ENCODE measurements around the gene APBA2. TPM values are rescaled to one million over a fixed set of nuclear protein-coding genes. Genes with fewer than 3 reads are reported as not detected.
"Not testable (repeated sequence)": the region's sequence is repeated elsewhere in the genome, so short reads cannot be mapped to it uniquely, and the experiment has no call there.

Gene APBA2
- total RNA-seq, 1 donor from 2014 or later, result 2.2 TPM

DNA sequence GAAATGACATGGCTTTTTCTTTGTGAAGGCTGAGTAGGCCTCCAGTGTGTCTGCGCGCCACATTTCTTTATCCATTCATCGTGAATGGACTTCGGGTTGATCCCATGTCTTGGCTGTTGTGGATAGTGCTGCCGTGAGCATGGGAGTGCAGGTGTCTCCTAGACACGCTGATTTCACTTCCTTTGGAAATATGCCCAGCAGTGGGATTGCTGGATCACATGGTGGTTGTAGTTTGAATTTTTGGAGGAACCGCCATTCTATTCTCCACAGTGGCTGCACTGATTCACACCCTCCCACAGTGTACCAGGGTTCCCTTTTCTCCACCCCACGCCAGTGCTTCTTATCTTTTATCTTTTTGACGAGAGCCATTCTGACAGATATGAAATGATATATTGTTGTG, 212.2 kb downstream of the APBA2 start:
- DNase-seq (ENCODE audit: low spot score), result no peak

DNA sequence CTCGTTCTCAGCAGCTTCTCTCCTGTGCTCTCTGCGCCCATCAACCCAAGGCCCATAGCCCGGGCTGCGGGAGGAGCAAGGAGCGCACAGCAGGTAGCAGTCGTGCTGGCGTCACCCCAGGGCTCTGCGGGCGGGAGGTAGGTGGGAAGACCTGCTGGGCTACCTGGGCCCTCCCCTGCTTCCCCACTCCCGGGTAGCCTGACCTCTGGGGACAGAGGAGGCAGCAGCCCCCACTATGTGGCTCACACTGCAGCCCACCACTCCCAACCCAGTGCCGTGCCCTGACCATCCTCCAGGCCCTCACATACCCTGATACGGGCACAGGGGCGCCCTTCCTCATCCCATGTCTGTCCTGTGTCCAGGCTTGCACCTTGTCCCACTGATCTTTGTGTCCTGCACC, 212.9 kb downstream of the APBA2 start:
- no peak for DNase-seq (ENCODE audit: low spot score)

DNA sequence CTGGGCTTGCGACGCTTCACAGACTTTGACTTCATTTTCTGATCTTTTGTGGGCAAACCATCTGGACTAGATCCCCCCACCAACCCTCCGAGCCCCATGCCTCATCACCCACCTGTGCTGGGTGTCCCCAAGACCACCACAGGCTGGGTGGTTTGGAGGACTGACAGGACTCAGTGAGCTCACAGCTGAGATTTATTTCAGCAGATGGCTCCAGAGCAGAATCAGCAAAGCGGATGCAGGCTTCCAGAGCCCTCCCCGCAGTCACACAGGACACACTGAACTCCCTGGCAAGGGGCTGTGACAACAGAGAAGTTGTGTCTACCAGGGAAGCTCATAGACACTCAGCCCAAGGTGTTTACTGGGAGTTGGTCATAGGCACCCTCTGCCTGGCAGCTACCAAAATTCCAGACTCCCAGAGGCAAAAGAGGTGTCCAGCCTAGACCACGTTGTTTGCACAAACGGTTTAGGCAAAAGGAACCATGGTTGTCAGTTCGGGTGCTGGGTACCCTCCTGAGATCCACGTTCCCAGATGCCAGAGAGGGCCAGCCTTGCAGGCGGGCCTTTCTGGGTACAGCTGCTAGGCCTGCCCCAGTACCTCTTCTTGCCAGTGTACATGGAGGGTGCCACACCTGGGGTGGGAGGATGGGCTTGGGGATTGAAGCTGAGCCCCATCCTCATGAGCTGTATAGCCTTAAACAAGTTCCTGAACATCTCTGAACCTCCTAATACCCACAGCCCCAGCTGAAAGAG, 213.5 kb downstream of the APBA2 start:
- no peak for DNase-seq (ENCODE audit: low spot score)

DNA sequence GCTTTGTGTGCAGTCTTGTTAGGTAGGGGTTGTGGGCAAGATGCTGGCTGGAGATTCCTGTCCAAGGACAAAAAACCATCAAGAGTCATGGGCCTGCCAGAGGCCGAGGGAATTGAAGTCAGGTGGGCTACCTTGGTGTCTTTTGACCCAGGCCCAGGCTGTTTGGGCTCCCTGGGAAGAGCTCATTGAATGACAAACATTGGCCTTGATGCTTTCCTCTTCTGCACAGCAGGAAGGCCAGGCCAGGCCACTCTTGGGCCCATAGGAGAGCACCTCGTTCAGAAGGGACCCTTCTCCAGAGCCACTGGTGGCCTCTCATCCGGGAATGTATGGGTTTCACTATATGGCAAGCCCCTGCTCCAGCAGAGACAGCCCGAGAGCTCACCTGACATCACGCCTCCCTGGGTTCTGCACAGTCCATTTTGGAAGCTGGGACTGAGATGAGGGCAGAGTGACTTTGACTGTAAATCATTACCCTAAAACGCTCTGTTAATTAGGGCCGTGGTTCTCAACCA, 214.8 kb downstream of the APBA2 start:
- DNase-seq (ENCODE audit: low spot score), result no peak

DNA sequence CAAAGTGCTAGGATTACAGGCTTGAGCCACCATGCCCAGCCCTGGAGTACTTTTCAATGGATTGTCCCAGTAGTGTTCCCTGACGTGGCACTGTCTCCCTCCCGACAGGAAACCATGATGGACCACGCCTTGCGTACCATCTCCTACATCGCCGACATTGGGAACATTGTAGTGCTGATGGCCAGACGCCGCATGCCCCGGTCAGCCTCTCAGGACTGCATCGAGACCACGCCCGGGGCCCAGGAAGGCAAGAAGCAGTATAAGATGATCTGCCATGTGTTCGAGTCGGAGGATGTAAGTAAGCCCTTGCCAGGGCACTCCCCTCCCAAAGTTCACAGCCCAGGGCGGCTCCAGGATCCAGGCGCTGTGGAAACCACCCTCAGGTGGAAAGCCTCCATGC, 215.7 kb downstream of the APBA2 start:
- DNase-seq (ENCODE audit: low spot score), result no peak

DNA sequence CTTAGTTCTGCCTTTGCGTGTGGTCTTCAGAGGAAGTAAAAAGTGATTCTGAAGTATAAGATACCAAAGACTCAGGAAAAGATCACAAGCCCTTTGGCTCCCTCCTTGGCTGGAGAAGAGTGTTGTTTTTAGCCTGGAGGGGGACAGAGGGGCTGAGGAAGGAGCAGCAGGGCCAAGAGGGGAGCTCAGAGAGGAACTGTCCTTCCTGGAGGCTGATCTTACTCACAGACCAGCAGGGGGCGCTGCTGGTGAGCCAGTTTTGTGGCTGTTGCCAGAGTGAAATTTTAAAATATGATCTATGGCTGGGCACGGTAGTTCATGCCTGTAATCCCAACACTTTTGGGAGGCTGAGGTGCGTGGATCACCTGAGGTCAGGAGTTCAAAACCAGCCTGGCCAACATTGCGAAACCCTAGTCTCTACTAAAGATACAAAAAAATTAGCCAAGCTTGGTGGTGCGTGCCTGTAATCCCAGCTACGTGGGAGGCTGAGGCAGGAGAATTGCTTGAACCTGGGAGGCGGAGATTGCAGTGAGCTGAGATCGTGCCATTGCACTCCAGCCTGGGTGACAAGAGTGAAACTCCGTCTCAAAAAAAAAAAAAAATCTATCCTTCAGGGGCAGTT, 216.5 kb downstream of the APBA2 start:
- not testable (repeated sequence) for DNase-seq (ENCODE audit: low spot score)

DNA sequence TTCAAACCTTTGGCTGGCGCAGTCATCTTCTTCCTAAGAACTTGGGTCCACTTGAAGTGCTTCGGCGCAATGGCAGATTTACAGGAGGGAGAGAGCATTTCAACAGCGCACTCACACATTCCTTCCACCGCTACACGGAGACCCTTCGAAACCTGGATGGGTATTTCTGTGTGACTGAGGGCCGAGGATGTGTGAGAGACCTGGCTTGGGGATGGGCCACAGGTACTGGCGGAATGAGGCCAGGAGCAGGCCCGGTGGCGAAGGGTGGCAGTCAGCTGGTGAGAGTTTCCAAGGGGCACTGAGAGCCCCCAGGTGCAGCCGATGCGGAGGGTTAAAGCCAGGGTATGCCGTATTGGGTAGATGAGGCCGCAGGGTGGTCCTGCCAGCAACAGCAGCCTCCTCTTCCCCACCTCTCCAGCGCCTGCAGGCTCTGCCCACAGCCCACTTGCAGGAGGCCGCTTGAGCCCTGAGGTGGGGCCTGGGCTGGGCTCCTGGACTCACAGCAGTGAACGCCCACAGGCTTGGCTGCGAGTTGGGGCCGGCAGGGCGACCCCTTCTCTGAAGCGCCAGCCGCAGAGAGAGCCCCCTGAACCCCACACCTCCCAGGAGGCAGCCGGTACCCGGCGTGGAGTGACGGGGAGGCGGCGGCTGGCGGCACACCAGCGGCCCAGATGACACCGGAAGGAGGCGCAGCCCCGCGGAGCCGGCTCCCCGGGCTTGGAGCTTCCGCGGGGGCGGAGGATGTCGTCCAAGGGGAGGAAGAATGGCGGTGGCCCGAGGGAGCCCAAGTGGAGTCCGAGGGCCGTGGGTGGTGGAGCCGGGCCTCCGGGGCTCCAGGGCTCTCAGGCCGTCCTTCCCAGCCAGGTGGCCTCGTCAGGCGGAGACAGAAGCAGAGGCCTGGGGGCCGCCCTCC, 217.4 kb downstream of the APBA2 start:
- DNase-seq (ENCODE audit: low spot score), result no peak

DNA sequence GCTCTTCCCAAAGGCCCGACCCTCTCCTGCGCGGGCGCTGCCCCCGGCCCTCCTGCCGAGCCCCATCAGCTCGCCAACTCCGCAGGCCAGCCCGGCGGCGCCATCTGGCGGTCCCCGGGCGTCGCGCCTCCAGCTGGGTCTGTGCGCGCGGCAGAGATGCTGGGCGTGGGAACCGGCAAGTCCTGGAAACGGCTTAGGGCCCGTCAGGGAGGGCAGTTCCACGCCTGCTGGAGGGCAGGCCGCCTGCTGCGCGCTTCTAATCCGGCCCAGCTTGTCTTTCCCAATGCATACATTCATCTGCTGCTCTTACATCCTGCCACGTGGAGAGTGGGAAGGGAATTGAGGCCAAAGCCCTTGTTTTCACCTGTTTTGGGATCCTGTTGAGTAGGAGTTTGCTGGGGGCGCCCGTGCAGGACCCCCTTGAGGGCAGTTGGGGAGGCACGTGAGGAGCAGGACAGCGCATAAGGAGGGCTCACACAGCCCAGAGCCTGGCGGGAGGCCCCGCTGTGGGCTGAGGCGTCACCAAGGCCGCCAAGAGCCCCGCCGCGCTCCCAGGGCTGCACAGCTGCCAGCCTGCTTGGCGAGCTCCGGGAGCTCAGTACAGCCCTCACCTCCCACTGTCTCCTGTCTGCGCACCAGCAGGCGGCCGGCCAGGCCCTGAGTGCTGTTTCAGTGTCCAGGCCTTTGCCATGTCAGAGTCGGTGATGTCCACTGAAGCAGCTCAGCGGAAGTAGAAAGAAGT, 218.2 kb downstream of the APBA2 start:
- no peak for DNase-seq (ENCODE audit: low spot score)

DNA sequence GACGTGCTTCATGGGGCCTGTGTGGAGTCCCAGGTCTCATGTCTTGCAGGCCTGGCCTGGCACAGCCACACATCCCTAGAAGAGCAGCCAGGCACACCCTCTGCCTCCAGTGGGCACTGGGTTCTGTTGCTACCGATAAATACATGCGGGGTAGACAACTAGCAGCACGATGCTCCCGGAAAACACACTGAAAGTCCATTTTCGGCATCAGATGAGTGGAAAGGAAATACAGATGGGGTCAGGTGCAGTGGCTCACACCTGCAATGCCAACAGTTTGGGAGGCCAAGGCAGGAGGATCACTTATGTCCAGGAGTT, 218.7 kb downstream of the APBA2 start:
- no peak for DNase-seq (ENCODE audit: low spot score)

DNA sequence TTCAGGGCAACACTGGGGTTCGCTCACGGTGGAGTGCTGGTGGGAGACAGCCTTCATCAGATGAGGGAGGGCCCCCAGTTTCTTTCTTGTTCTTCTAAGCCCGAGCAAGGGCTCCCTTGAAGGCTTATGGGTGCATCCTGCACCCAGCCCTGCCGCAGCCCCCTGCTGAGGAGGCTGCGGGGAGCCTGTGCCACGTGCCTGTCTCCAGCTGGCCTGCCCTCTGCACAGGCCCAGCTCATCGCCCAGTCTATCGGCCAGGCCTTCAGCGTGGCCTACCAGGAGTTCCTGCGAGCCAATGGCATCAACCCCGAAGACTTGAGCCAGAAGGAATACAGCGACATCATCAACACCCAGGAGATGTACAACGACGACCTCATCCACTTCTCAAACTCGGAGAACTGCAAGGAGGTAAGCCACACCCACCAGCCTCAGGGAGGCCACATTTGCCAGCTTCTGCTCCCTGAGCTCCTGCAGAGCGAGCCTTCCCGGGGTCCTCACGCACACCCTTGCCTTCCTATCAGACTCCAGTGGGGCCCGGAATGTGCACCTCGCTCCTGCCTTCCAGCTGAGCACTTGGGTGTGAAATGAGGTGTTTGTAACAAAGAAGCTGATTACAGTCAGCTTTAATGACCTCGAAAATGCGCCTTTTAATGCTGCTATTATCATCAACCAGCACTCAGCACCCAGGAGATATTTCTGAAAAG, 219.5 kb downstream of the APBA2 start:
- DNase-seq (ENCODE audit: low spot score), result no peak

DNA sequence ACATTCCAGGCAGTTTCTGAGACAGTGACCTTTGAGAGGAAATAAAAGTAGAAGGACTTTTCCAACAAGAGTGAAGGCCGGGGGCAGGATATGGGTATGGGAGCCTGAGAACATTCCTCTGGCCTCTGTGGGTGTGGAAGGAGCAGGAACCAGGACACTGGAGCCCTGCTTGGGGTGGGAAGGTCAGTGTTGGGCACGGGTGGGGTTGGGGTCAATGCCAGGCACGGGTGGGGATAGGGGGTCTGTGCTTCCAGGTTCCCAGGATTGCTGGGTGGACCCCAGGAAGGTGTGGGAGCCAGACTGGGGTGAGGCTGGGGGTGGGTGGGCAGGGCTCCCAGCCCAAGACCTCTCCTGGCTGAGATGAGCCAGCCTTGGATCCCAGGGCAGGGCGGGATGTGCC, 220.3 kb downstream of the APBA2 start:
- no peak for DNase-seq (ENCODE audit: low spot score)

DNA sequence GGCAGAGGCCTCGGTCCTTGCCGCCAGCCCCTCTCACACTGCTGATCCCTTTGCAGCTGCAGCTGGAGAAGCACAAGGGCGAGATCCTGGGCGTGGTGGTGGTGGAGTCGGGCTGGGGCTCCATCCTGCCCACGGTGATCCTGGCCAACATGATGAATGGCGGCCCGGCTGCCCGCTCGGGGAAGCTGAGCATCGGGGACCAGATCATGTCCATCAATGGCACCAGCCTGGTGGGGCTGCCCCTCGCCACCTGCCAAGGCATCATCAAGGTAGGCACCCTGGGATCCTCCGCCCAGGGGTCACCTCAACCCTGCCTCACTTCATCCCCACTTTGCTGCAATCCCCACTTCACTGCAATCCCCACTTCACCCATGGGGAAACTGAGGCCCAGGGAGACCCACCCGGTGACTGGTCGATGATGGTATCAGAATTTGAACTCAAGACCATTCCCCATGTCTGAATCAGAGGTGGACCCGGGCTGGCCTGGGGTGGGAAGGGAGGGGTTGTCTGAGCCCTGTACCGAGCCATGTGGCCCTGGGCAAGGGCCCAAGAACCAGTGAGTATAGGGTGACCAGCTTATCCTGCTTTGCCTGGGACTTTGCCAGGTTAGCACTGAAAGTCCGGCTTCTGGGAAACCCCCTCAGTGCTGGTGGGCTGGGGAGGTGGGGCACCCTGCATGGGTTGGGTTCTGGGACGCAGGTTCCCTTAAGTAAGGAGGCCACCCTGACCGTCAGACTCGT, 220.9 kb downstream of the APBA2 start:
- DNase-seq (ENCODE audit: low spot score), result no peak

DNA sequence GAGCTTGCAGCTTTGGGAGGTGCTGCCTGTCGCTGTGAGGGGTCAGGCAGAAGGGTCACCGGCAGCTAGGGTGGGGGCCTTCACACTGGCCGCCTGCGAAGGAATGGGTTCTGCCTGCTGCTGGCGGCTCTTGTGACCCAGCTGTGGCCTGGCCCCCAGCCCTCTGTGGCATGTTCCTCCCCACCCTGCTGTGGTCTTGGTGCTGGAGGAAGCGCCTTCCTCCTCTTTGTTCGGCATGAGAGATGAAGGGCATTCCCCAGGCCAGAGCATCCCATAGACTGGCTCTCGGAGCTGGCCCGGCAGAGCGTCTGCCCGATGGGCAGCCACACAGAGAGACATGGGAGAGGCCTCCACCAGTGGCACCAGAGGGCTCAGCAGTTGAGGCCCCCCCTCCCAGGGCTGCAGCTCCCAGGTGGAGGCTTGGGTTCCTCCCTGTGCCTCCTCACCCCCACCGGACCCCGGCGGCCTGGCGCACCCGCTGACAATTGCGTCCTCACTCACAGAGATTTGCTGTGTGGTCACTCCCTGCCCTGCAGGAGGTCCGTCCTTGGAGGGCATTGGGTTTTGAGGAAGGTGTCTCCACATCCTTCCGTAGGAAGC, 221.6 kb downstream of the APBA2 start:
- no peak for DNase-seq (ENCODE audit: low spot score)

DNA sequence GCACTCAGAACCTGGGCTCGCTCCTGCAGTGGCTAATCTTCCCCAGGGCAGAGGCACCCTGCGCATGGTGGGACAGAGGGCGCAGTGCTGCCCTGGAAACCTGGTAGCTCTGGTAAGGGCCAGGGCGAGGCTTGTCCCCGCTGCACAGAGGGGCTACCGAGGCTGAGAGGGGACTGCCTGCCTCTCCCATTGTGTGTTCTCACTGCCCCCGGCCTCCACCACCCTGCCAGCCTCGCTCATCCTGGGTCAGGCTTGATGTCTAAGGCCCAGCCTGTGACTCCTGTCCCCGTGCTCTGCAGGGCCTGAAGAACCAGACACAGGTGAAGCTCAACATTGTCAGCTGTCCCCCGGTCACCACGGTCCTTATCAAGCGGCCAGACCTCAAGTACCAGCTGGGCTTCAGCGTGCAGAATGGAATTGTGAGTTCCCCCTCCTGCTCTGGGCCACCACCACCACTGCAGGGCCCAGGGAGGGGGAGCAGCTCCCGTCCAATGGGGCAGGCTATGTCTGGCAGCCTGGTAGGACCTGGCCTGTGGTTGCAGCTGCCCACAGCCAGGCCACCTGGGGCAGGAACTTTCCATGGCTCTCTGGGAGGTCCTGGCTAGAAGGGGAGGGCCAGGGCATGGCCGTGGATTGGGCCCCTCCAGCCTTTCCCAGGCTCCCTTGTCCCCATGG, 222.3 kb downstream of the APBA2 start:
- DNase-seq (ENCODE audit: low spot score), result no peak

DNA sequence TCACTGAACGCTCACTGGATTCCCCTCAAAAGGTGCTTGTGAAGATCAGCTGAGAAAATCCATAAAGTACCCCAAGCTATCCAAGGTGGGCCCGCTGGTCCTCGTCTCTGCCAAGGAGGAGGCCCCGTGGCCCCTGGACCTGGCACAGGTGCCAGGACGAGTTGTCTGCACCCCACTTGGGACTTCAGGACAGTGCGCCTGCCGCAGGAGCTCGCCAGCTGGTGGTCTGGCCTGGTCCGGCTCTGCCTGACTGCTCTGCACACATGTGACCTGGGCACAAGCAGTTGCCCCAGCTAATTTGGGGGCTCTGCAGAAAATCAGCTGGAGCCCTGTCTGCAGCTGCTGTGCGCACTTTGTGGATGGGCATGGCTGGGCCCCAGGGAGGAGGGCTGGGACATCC, 224.0 kb downstream of the APBA2 start:
- no peak for DNase-seq (ENCODE audit: low spot score)

DNA sequence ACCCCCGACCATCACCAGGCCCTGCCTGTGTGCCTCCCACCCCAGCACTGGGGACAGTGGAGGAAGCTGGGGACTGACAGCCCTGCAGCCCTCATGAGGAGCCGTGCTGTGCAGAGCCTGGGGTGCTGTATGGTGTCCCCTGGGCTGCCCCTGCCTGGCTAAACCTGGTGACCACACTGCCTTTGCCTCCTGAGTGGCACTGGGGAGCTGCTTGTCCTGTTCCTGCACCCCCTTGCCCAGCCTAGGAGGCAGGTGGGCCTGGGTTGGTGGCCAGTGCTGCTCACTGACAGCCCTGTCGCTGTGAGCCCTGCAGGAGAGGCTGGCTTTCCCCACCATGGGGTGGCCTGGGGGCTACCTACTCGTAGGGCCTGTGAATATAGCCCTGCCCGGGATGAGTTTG, 224.4 kb downstream of the APBA2 start:
- DNase-seq (ENCODE audit: low spot score), result no peak

DNA sequence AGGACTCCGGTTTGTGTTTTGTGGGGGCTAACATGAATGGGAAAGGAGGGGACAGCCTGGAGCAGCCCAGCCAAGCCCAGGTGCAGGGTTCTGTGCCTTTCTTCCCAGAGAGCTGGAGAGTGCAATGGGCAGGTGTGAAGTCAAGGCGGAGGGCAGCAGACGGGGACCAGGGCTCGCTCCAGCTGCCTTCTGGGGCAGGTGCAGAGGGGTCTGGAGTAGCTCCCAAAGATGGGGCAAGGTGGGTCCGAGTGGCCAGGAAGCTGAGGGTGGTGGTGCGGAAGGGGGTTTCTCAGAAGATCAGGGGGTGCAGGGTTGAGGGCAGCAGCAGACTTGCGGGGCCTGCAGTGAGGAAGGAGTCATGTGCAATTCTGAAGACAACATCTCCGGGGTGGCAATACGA, 225.0 kb downstream of the APBA2 start:
- no peak for DNase-seq (ENCODE audit: low spot score)

DNA sequence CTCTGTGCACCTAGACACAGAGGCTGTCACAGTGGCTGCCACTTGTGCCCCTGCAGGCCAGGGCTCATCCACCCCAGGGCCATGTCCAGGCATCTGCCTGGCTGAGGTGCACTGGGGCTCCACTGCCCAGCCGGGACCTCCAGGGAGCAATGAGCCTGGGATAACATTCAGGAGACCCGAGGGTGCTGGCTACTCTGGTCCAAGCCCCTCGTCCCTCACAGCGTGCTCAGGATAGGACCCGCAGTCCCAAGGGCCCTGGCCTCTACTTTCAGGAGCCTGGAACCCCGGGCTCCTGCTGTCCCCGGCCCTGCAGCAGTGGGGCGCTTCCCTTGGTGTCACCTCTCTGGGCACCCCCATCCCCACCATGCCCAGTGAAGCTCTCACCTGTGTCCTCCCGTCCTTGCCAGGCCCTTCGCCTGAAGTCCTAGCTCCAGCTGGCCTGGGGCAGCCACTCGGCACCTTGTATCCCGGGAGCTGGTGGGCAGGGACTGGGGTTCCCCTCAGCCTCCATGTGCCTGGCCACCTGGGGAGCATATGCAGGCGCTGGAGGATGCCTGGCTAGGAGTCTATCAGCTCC, 226.0 kb downstream of the APBA2 start:
- no peak for DNase-seq (ENCODE audit: low spot score)
